Calu3 (cell line): ENCODE data around the gene SCYGR5. TPM values are rescaled to one million over a fixed set of nuclear protein-coding genes. Genes with fewer than 3 reads are reported as not detected.

Experiments used
- BruUV-seq: library from RNA; stranded (reverse); fragments of 400-500 nt; replicated peaks from 2 replicates; lab custom pipeline; 2021; lab: Mats Ljungman, UMichigan
- CTCF ChIA-PET: fragments of 300-600 bp; sonication (Branson Sonifier 250); formaldehyde crosslinking; loops from one replicate; lab custom pipeline; 2022; ENCODE audit warnings: antibody characterized with exemption; lab: Charles Lee
- DNase-seq: peaks from one replicate; pipeline ENCODE4 v3.0.0; 2022
- H3K27ac Mint-ChIP-seq: one replicate; pipeline ENCODE4 v1.8.0; 2022; ENCODE audit warnings: mixed read lengths; ENCODE audit not compliant: unreplicated experiment
- H3K27me3 Mint-ChIP-seq: one replicate; pipeline ENCODE4 v1.8.0; 2022; ENCODE audit warnings: mixed read lengths; ENCODE audit not compliant: unreplicated experiment
- H3K36me3 Mint-ChIP-seq: one replicate; pipeline ENCODE4 v1.8.0; 2022; ENCODE audit warnings: mild to moderate bottlenecking, moderate library complexity, mixed read lengths; ENCODE audit not compliant: insufficient read depth, unreplicated experiment
- H3K4me1 Mint-ChIP-seq: one replicate; pipeline ENCODE4 v1.8.0; 2022; ENCODE audit warnings: mild to moderate bottlenecking, low read depth, mixed read lengths; ENCODE audit not compliant: unreplicated experiment
- H3K4me3 Mint-ChIP-seq: one replicate; pipeline ENCODE4 v1.8.0; 2022; ENCODE audit warnings: mild to moderate bottlenecking, low read depth, moderate library complexity, mixed read lengths; ENCODE audit not compliant: unreplicated experiment
- H3K9me3 Mint-ChIP-seq: one replicate; pipeline ENCODE4 v1.8.0; 2022; ENCODE audit warnings: low read depth, mixed read lengths; ENCODE audit not compliant: unreplicated experiment
- CTCF ChIP-seq: fragments of 200-600 bp; IDR thresholded peaks from one replicate; pipeline ENCODE4 v1.8.0; 2022; ENCODE audit warnings: antibody characterized with exemption; ENCODE audit not compliant: unreplicated experiment
- intact Hi-C: fragments of 100-400 bp; cut with micrococcal nuclease; formaldehyde crosslinking; loops from one replicate; pipeline ENCODE4 v1.10.0; 2022; ENCODE audit not compliant: unreplicated experiment
- total RNA-seq: library from RNA; stranded (reverse); gene quantifications from 2 replicates; pipeline ENCODE4 v1.2.3, GENCODE V29; 2022

Gene SCYGR5
- total RNA-seq, 1 experiment from 2014 or later, result not detected

- CTCF ChIA-PET, result no interaction called here
- intact Hi-C loops, result no loop called here
- Mint-ChIP-seq H3K36me3 (no peaks in the 10 kb centered on the region), H3K27me3 (no peaks in the 10 kb centered on the region), H3K9me3 (no peaks in the 10 kb centered on the region), H3K27ac (no peak overlapping the region), H3K4me3 (no peak overlapping the region), H3K4me1 (no peaks in the 10 kb centered on the region)
- DNase-seq, result no peak
- no peak for TF ChIP-seq CTCF
- BruUV-seq, result no TSS peak
Observed at GRCh38 chr2:227674485-227674884, 7.9 kb downstream of the SCYGR5 start.

- H3K4me3 Mint-ChIP-seq, result no peak overlapping the region
- no peaks in the 10 kb centered on the region for H3K36me3 Mint-ChIP-seq
- no peaks in the 10 kb centered on the region for H3K9me3 Mint-ChIP-seq
- H3K4me1 Mint-ChIP-seq, result no peaks in the 10 kb centered on the region
- no peaks in the 10 kb centered on the region for H3K27me3 Mint-ChIP-seq
- no peak overlapping the region for H3K27ac Mint-ChIP-seq
- CTCF ChIA-PET, result no interaction called here
- no peak for TF ChIP-seq CTCF
- no TSS peak for BruUV-seq
- intact Hi-C loops, result no loop called here
- no peak for DNase-seq
Observed at GRCh38 chr2:227677928-227678327, 11.3 kb downstream of the SCYGR5 start.

GRCh38 chr2:227684258-227684657 is 17.7 kb downstream of the SCYGR5 start:
- CTCF ChIA-PET, result no interaction called here

DNA sequence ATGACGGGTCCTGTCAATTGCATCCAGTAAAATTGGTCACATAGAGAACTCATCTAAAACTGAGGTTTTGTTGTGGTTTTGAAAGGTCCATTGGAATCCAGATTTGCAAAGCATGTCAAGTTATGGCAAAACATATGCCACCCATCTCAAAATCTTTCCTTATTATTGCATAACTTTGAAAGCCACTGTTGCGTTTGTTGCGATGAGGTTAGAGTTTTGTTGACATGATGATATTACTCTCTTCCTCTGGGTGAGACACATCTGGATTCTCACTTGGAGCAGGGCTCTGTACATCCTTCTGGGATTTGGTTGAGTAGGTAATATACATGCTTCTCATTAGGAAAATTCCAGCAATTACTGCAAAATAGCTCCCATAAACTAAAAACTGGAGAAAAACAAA is 20.6 kb downstream of the SCYGR5 start:
- CTCF ChIA-PET, result no interaction called here
- no peaks in the 10 kb centered on the region for H3K9me3 Mint-ChIP-seq
- TF ChIP-seq CTCF, result no peak
- BruUV-seq, result no TSS peak
- no peak overlapping the region for H3K27ac Mint-ChIP-seq
- peaks cover 12% of the 10 kb centered on the region for H3K36me3 Mint-ChIP-seq
- no peak overlapping the region for H3K4me3 Mint-ChIP-seq
- no peak for DNase-seq
- no peaks in the 10 kb centered on the region for H3K4me1 Mint-ChIP-seq
- no peaks in the 10 kb centered on the region for H3K27me3 Mint-ChIP-seq
- intact Hi-C loops, result no loop called here

More at GRCh38 chr2:227684258-227684657, 17.7 kb downstream of the SCYGR5 start:
- Mint-ChIP-seq H3K4me1 (no peaks in the 10 kb centered on the region), H3K4me3 (no peak overlapping the region), H3K27me3 (no peaks in the 10 kb centered on the region), H3K27ac (no peak overlapping the region), H3K36me3 (no peaks in the 10 kb centered on the region), H3K9me3 (no peaks in the 10 kb centered on the region)
- BruUV-seq, result no TSS peak
- no peak for TF ChIP-seq CTCF
- intact Hi-C loops, result no loop called here
- DNase-seq, result no peak
